GM21528 (cell line): Measurements from ENCODE around the gene MCL1.

Experiments
- ATAC-seq: cut with Tn5 transposase; IDR thresholded peaks from one replicate; pipeline ENCODE4 v1.9.1; 2021; ENCODE audit warnings: mild to moderate bottlenecking, moderate library complexity; ENCODE audit not compliant: unreplicated experiment, low FRiP score

Gene MCL1

GRCh38 chr1:150558761-150559655 is 20.4 kb downstream of the MCL1 start:
- ATAC-seq = no peak

- no peak for ATAC-seq
Measured at GRCh38 chr1:150558303-150558704, 21.1 kb downstream of the MCL1 start.

GRCh38 chr1:150557813-150558212 is 21.6 kb downstream of the MCL1 start:
- ATAC-seq = no peak

GRCh38 chr1:150557065-150557600 is 22.3 kb downstream of the MCL1 start:
- no peak for ATAC-seq

- no peak for ATAC-seq
Measured at GRCh38 chr1:150555971-150556865, 23.2 kb downstream of the MCL1 start.

- no peak for ATAC-seq
Measured at GRCh38 chr1:150555198-150555970, 24.0 kb downstream of the MCL1 start.

- no peak for ATAC-seq
Measured at GRCh38 chr1:150554086-150554452, 25.3 kb downstream of the MCL1 start.

- no peak for ATAC-seq
Measured at GRCh38 chr1:150553392-150554085, 25.9 kb downstream of the MCL1 start.

GRCh38 chr1:150552911-150553289 is 26.5 kb downstream of the MCL1 start:
- no peak for ATAC-seq

GRCh38 chr1:150552128-150552910 is 27.1 kb downstream of the MCL1 start:
- no peak for ATAC-seq

GRCh38 chr1:150551784-150552127 is 27.7 kb downstream of the MCL1 start:
- ATAC-seq = no peak

GRCh38 chr1:150551051-150551783 is 28.2 kb downstream of the MCL1 start:
- no peak for ATAC-seq

GRCh38 chr1:150550222-150551050 is 29.0 kb downstream of the MCL1 start:
- ATAC-seq = no peak

- ATAC-seq = no peak
Measured at GRCh38 chr1:150549496-150550221, 29.8 kb downstream of the MCL1 start.

GRCh38 chr1:150548632-150549495 is 30.5 kb downstream of the MCL1 start, which contains the start of gene ADAMTSL4:
Gene ADAMTSL4, plus strand, starts transcription at chr1:150549408. Its CDS starts 2,881 bp downstream, at chr1:150552289.
- ATAC-seq = no peak

GRCh38 chr1:150548324-150548631 is 31.1 kb downstream of the MCL1 start:
- no peak for ATAC-seq
